Left kidney (tissue), 2 donors: Measurements from ENCODE around the gene GADL1. TPM values are rescaled to one million over a fixed set of nuclear protein-coding genes. Genes with fewer than 3 reads are reported as not detected.

Experiments used
- DNase-seq: peaks from one replicate; pipeline ENCODE4 v3.0.0-alpha.2; 2013
- polyA plus RNA-seq: library from polyadenylated mRNA; unstranded; fragments of 120-200 nt; gene quantifications from one replicate; pipeline ENCODE4 v1.2.1, GENCODE V29; 2013; ENCODE audit not compliant: insufficient read length

The GADL1 gene
- polyA plus RNA-seq, 1 donor, result 5.1 TPM

DNA sequence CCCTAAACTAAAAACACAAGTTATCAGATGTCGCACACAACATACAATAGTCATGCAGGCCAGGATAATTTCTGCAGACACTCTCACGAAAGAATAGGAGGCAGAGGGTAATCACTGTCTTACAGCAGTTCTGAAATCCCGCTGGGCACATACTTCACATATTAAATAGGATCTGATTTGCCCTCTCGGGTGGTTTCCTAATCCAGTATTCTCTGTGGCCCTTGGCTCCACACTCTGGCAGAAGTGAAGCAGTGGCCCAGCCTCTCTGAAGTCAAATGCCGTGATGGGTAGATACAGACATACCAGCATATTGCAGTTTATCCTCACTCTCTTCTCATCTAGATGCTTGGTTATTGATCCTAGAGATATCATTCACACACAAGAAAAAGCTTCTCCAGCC, 19.0 kb downstream of the GADL1 start:
- DNase-seq, result no peak

DNA sequence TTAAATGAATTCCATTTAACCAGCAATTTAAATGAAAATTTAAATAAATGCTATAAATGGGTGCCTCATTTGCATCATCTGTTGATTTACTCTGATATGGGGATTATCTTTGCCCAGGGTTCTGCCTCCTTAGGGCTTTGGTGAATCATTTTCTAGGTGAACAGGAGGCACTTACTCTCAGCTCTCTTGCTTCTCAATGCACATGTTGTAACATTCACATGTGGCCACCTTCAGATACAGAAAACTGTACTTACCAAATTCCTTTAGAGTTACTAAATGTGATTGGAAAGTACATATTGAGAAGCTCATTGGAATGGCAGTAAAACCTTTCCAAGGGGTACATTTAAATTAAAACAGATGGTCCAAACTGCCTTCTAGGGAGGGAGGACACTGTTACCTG, 20.8 kb downstream of the GADL1 start:
- no peak for DNase-seq

DNA sequence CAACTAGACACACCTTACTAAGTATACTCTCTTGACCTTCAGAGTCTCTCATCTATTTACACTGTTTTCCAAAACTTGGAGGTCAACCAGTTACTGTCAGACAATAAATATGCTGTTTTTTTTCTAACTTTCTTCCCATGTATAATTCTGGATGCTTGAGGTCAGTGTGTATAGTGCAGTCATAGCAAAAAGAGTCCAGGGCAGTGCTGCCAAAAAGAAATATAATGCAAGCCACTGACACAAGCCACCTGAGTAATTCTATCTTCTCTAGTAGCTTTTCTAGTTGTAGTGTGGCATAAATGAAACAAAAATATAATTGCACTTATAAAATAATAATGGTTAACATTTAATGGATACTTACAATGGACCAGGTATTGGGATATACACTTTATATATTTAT, 21.6 kb downstream of the GADL1 start:
- no peak for DNase-seq

DNA sequence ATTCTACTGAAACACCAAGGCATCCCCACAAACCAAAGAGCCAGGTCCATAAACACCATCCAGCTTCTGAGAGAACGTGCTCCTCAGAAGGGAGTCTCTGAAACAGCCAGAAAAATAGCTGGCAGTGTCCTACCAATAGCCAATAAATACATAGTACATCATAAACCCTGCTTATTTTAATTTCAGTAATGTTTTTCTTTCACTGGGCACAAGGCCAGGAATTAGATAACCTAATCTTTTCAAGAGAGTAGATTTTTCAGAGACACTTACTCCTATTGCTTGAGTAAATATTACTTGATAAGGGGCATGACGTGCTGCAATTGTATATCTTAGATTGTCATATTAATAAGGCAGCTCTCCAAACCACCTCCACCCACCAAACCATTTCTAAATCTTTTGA, 22.7 kb downstream of the GADL1 start:
- DNase-seq, result no peak

DNA sequence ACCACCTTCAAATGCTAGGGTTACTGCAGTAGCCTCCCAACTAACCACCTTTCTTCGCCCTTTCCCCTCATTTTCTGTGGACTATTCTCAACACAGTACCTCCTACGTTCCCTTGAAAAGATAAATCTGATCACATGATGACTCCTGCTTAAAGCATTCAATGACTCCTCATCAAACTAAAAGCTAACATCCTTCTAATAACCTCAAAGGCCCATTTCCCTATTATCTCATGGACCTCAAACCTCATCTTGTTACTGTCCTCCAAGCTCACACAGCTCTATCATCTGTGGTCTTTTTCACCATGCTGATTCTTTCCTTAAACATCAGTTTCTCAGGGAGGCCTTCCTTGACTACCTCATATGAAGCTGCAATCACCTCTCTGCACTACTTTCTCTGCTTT, 29.6 kb downstream of the GADL1 start:
- DNase-seq, result no peak

DNA sequence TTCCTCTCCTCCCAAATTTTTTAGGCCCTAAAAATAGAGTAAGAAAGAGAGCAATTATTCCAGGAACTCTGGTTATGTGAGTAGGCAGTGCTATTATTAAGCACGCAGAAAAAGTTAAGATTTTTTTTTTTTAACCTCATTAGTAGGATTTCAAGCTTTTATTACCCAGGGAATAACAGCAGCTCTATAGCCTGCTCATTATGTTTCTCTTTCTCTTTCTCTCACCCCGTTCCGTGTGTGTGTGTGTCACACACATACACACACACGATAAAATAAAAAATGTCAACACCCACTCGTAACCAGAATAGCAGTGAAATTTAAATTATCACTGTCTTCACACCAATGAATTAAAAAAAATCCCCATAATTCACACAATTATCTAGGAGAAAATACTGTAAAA, 30.3 kb downstream of the GADL1 start:
- no peak for DNase-seq

DNA sequence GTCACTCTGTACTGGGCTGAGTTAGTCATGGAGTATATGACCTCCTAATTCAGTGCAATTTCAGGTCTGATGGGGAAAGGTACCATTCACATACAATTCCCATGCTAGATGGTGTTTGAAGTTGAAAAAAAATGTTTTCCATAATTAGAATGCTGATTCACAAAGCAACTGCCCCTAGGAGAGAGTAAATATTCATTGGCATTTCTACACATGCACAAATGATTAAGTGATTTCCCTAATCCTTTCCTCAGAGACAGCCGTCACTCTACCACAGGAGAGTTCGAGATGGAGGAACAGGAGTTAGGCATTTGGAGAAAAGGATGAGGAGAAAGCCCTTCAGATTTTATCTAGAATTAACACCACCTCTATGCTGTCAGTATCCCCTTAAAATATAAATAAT, 32.5 kb downstream of the GADL1 start:
- DNase-seq, result no peak

DNA sequence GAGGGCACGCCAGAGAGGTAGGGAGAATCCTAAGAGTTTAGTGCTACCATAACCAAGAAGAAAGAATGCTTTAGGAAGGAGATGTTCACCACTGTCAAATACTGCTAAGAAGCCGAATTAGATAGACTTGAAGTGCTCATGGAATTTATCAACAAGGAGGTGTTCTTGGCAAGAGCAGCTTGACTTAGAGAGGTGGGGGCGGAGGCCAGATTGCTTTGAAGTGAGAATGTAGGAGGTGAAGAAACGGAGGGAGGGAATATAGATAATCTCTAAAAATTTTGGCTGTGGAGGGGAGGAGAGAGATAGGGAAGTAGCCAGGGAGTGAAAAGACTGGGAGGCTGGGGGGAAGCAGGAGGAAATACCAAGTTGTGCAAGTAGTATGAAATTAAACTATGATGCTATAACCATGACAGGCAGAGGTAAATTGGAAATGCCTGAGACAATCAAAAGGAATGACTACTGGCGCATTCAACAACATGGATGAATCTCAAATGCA, 35.5 kb downstream of the GADL1 start:
- no peak for DNase-seq

DNA sequence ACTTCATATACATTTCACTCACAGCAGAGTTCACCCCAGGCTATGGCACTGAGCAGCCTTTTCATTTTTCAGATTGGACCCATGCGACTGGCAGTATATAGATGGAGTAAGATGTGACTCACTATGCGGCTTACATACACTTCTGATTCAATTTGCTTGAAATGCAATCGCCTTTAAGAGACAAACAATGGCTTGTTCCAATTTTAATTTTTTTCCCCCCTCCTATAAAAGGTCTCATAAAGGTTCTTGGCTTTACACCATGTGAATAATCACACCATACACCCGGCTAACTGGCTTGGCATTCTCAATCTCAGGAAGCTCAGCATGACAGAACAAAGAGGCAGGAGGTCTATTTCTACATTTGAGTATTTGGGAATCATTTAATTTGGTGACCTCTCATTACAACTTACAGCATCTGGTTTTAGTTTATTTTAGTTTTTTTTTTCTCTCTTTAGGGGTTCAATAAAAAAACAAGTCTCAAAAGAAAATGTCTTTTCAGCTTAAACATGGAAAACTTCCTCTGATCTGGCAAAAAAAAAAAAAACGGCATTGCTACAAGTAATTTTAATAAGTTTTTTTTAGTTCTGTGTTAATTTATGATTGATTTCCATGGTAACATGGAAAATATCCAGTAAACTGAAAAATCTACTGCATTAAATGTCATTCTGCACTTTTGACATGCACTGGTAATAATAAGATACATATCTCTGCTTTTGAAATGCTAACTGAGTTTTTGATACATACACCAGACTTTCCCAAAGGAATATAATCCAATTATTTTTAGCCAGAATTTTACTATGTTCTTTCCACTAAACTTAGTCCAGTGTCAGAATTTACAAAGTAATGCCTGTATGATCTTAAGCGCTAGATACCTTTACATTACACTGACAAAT, 38.8 kb downstream of the GADL1 start:
- peak; percentile 10 for DNase-seq

DNA sequence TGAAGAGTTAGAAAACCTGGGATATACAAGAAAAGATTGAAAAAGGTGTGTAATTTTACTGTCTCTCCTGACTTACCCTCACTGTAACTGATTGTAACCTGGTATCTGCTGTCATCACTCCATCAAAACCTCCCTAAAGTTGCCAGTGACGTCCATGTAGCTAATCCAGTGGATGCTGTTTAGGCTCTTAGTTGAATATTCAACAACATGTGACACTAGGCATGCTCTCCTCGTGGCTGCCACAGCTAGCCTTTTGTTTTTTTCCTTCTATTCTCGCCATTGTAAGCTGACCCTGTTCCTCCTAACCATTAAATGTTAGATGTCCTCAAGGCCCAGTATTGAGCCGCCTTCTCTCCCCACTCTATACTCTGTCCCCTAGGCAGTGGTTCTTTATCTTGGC, 41.6 kb downstream of the GADL1 start:
- no peak for DNase-seq

DNA sequence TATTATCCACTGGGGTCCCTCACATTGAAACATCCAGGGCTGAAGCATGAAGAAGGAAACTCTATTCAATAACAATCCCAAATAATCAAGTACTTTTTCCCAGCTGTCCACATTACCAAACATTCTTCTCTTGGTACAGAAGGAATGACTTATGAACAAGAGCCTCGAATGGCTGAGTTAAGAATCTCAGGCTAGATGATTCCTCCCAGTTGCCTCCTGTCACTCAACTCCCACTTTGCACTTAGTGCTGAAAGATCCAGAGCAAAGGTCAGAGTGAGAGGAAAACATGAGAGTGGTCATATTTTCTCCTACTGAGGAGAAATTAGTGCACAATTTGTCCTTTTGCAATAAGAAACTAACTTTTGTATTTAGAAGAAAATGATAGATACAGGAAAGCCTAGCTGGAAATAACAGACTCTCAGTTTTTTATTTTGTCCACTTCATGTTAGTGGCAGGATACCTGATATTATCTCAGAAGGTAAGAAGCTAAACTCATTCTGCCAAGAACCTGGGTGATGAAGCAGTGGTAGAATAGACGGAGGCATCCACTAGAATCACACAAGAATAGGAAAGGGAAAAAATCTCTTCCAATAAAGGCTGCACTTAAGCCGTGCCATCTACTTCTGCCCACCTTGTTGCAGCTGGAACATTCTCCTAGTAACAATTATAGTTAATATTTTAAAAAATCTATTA, 46.2 kb downstream of the GADL1 start:
- no peak for DNase-seq

DNA sequence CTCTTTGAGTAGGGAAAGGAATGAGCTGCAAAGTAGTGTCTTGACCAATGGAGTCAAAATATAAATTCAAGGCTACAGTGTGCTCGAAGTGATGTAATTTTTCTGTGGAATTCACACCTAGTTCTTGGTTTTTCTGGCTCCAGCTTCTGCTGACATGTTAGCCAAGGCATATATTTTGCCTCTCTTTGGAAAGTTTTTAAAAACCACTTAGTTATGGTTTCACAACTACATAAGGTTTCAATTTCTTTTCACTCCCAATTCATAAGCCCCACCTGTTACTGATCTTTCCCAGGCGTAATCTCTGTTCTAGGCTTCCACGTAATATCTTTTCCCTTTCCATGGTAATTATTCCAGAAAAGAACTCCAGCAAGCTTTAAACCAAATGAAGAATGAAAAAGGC, 46.9 kb downstream of the GADL1 start:
- no peak for DNase-seq

DNA sequence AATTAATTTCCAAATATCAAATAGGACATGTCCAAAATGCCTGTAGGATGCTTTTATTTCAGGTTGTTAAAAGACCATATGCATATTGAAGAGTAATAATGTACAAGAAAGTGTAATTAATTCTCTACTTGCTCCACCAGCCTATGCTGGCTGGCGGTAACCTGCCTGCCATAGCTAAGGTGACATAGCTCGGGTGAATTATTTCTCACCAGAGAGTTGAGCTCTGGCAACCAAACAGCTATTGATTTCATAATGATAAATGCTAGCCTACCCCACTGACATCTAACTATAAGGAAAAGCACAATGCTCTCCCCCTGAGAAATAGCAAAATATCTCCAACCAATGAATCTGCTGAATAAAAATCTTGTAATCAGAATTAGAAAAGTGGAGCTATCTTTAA, 48.9 kb downstream of the GADL1 start:
- DNase-seq, result no peak

DNA sequence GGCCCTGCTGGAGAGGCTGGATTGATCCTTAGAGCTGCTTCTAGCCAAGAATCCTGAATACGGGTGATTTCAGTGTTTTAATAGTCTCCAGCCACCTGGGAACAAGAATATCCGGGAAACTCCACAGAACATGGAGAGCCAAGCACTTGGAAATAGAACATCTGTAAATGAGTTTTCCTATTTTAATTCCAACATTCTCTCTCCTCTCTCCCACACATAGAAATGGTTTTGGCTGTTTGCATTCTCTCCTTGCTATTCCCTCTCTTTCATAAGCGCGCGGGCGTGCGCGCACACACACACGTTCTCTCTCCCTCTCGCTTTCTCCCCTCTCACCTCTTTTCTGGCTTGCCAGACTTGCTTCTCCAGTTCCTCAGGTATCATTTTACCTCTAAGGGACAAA, 50.6 kb downstream of the GADL1 start:
- DNase-seq, result no peak

DNA sequence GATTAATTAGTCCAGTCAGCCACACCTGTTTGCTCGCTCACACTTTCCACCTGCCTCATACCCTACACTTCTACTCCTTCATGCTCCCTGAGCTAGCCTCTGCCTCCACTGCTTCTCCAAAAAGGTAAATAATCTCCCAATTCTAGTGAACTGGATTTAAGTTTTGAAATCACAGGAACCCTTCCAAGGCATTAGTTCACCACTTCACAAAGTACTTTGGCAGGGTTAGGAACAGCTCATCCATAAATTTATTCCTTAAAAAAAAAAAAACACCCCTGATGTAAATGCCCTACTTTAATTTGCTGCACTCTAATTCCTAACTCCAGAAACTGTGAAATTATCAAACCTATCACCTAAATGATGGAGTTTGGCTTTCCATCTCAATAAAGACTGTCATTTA, 58.3 kb downstream of the GADL1 start:
- DNase-seq, result no peak

DNA sequence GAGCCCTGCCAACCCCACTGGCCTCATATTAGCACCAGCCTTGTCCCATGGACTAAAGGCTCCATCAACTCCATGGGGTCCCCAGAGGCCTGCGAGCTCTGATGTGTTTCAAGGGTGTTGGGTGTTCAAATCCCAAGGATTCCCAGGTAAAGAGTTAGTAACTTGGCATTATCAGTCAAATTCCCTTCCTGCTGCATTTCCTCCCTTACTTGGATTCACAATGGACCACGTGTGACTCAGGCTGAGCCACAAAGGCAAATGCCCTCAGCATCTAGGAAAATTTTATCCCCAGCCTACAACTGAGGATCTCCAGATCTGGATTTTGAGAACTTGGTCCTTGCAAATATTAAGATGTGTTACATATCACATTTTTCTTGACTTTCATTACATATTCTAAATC, 58.8 kb downstream of the GADL1 start:
- no peak for DNase-seq

DNA sequence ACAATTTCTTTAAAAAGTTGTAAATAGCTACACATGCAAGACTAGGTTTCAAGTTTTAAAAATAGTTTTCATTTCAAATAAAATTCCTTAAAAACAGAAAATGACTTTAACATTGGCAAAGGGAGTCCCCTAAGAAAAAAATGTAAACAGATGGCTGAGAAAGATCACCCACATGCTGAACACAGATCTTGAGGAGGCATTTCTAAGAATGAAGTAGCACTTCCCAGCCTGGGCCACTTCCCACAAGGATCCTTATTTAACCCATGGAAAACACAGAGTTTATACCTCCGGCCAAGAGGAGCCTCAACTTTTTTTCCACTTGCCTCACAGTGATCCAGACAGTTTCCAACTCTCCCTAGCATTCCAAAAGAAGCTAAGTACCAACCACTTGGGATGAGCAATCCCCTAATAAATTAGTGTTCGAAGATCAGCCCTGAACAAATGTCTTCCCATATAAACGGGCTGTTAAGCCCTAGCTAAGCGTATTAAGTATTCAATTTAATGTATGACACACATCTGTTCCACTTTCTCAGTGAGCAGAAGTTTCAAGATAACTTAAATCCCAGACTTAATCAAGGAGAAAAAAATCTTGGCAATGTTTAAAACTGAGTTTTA, 61.4 kb downstream of the GADL1 start:
- DNase-seq, result no peak

DNA sequence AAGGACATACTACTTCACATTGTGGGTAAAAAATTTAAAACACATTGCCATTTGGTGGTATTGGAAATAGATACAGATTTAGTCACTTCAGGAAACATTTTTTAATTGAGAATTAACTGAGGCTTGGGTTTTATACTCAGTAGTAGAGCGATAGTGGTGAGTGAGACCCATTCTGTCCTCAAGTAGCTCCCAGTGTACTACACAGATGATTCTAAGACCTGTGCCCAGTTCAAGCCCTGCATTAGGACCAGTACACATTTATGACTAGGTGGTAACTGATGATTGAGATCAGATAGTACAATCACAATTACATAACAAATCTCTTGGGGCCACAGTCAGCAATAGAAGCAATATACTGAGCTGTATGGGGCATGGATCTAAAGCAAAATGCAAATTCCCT, 67.4 kb downstream of the GADL1 start:
- DNase-seq, result no peak

DNA sequence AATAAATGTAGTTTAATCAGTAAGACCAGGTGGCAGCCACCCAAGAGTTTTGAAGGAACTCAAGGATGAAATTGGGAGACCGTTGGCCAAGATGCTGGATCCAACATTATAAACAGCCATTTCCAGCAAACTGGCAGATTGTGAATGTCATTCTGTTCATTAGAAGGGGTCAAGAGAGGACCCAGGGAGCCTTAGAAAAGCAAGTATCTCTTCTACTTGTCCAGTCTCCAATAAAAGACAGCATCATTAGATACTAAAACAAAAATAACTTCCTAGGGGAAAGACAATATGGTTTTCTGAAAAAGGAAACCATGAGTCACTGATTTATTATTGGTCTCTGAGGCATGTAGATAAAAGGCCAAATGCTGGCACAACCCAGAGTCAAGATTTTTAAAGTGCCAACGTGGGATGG, 67.9 kb downstream of the GADL1 start:
- no peak for DNase-seq

DNA sequence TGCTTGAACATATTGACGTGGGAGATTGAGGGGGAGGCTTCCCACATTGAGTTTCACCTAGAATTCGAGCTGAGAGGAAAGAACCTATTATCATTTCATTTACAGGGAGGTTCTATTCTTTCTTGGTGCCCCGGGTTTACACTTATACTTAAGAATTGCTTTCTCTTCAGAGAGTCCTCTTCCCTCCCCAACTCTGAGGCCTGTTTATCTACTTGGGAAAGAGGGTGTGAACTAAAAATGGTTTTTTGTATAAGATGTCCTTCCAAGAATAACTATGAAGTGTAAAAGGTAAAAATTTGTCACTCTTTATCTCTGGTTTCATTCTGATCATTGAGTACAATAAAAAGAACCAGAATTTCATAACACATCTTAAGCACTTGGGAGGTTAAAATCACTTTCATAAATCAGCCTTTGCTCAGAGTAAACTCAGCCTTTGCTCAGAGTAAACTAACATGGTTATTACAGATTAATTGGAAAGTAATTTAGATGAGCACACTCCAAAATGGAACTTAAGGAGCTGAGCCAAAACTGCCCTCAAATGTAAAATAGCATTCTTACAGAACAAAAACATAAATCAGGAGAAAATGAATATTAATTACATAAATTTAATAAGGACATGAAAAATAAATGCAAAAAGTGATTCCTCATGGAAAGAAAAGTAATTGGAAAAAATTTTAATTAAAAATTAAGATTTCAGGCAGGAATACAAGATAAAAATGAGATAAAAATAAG, 75.2 kb downstream of the GADL1 start:
- DNase-seq, result no peak

DNA sequence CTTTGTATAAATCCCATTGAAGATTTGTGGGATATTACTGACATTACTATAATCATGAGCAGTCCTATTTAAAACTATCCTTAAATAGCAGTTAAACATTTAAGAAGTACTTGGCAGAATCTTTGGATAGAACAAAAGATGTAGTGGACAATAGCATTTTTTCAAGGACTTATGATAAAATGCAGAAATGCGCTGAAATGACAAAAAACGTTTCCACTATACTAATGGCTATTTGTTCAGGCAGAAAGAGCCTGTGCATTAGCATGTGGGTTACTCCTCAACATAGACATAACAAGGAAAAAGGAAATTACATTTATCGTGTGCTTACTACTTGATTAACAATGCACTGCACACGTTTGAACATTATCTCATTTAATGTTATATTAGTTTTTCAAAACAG, 80.7 kb downstream of the GADL1 start:
- no peak for DNase-seq

DNA sequence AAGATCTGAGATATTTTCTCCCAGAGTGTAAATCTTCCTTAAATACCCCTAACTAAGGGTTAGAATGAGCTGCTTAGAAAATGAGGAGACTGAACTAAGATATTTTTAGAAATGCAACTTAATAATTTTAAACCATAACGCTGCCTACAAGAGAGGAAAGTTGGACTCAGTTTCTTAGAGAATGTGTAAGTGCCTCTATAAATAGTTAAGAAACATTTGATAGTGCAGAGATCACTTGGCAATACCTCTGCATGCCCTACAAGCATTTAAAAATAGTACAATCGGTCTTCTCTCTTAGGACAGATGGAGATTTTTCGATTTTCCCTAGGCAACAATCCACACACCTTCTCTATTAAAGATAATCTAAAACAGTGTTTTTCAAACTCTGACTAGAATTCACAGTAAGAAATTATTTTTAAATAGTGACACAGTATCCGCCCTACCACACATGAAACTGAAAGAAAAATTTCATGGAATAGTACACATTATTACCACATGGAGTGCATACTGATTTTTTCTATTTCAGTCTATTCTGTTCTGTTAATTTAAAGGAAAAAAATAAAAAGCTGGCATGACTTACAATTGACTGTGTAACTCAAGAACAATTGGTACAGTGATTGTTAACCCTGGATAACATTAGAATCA, 83.2 kb downstream of the GADL1 start:
- no peak for DNase-seq
